ENCODE measurements around the gene SCEL. TPM values are rescaled to one million over a fixed set of nuclear protein-coding genes. Genes with fewer than 3 reads are reported as not detected.

Gene SCEL
- total and polyA plus RNA-seq, 2 experiments from 2014 or later = not detected

DNA sequence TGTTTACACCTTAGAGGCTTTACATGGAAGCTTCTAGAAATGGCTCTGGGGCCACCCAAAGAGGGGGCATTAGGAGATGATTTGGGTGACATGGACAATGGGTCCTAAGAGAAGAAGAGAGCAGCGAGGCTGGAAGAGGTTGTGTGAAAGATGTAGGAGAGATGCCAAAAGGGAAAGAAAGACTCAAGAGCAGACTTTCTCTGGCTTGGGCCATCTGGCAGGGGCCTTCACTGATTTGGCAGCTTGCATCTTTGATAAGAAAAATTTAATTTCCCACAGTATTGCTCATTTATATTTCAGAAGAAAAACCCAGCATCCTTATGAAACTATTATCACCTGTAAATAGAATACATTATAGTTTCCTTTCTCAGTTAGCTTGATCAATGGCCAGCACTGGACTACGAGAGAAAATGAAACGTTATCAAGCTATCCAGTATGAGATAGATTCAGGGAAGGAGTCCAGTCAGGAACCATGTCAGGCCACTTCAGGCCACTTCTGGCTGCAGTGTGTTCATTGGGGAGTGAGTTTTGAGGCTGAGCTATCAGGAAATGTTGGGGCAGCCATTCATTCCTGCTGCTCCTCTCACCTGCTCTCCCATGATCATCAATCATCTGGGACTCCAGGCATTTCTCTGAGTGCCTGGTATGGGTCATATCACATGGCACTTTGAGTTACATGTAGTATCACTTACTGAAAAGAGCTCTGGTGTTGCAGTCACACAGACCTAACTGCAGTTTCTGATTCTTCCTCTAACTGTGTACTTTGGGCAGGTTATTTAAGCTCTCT is 10.3 kb downstream of the SCEL start:
- Histone ChIP-seq H3K79me2 (replicated peaks; ENCODE audit: insufficient read depth) (no peaks in the 10 kb centered on the region), H3K4me3 (no peak overlapping the region), H3K4me2 (no peak overlapping the region), H4K20me1 (replicated peaks; ENCODE audit: insufficient read depth) (no peaks in the 10 kb centered on the region), H3K27me3 (ENCODE audit: insufficient read depth) (no peaks in the 10 kb centered on the region), H3K4me1 (ENCODE audit: insufficient read depth) (no peaks in the 10 kb centered on the region), H2AFZ (no peak overlapping the region), H3K27ac (ENCODE audit: low read depth) (no peak overlapping the region), H3F3A (replicated peaks; ENCODE audit: low read depth) (no peaks in the 10 kb centered on the region), H3K36me3 (ENCODE audit: insufficient read depth) (no peaks in the 10 kb centered on the region), H3K9me2 (ENCODE audit: insufficient read depth) (no peaks in the 10 kb centered on the region)
- Mint-ChIP-seq H3K27me3 (ENCODE audit: insufficient read depth, low read depth, poor library complexity) (no peaks in the 10 kb centered on the region), H3K4me3 (no peak overlapping the region), H3K4me1 (peaks cover 5% of the 10 kb centered on the region), H3K36me3 (ENCODE audit: low read depth) (no peaks in the 10 kb centered on the region), H3K27ac (no peak overlapping the region; the same call in 1 of the 2 replicates), H3K9me3 (no peaks in the 10 kb centered on the region)
- DNase-seq (ENCODE audit: low spot score) = no peak
- ATAC-seq = no peak
- no peak for TF ChIP-seq ZNF114 (CRISPR knock-in tag; IDR thresholded peaks at IDR 0.05)
- no peak for TF ChIP-seq NANOG (IDR thresholded peaks at IDR 0.05; ENCODE audit: borderline replicate concordance)
- no peak for TF ChIP-seq EZH2 (IDR thresholded peaks at IDR 0.05; ENCODE audit: low read depth, unreplicated experiment)
- TF ChIP-seq EZH2phosphoT487 (IDR thresholded peaks at IDR 0.05; ENCODE audit: unreplicated experiment) = no peak
- no peak for TF ChIP-seq ZNF331 (CRISPR knock-in tag; IDR thresholded peaks at IDR 0.05; ENCODE audit: low read depth)
- TF ChIP-seq, protein P1, sequence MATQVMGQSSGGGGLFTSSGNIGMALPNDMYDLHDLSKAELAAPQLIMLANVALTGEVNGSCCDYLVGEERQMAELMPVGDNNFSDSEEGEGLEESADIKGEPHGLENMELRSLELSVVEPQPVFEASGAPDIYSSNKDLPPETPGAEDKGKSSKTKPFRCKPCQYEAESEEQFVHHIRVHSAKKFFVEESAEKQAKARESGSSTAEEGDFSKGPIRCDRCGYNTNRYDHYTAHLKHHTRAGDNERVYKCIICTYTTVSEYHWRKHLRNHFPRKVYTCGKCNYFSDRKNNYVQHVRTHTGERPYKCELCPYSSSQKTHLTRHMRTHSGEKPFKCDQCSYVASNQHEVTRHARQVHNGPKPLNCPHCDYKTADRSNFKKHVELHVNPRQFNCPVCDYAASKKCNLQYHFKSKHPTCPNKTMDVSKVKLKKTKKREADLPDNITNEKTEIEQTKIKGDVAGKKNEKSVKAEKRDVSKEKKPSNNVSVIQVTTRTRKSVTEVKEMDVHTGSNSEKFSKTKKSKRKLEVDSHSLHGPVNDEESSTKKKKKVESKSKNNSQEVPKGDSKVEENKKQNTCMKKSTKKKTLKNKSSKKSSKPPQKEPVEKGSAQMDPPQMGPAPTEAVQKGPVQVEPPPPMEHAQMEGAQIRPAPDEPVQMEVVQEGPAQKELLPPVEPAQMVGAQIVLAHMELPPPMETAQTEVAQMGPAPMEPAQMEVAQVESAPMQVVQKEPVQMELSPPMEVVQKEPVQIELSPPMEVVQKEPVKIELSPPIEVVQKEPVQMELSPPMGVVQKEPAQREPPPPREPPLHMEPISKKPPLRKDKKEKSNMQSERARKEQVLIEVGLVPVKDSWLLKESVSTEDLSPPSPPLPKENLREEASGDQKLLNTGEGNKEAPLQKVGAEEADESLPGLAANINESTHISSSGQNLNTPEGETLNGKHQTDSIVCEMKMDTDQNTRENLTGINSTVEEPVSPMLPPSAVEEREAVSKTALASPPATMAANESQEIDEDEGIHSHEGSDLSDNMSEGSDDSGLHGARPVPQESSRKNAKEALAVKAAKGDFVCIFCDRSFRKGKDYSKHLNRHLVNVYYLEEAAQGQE (IDR thresholded peaks at IDR 0.05; ENCODE audit: unreplicated experiment) = no peak
- TF ChIP-seq, protein P2, sequence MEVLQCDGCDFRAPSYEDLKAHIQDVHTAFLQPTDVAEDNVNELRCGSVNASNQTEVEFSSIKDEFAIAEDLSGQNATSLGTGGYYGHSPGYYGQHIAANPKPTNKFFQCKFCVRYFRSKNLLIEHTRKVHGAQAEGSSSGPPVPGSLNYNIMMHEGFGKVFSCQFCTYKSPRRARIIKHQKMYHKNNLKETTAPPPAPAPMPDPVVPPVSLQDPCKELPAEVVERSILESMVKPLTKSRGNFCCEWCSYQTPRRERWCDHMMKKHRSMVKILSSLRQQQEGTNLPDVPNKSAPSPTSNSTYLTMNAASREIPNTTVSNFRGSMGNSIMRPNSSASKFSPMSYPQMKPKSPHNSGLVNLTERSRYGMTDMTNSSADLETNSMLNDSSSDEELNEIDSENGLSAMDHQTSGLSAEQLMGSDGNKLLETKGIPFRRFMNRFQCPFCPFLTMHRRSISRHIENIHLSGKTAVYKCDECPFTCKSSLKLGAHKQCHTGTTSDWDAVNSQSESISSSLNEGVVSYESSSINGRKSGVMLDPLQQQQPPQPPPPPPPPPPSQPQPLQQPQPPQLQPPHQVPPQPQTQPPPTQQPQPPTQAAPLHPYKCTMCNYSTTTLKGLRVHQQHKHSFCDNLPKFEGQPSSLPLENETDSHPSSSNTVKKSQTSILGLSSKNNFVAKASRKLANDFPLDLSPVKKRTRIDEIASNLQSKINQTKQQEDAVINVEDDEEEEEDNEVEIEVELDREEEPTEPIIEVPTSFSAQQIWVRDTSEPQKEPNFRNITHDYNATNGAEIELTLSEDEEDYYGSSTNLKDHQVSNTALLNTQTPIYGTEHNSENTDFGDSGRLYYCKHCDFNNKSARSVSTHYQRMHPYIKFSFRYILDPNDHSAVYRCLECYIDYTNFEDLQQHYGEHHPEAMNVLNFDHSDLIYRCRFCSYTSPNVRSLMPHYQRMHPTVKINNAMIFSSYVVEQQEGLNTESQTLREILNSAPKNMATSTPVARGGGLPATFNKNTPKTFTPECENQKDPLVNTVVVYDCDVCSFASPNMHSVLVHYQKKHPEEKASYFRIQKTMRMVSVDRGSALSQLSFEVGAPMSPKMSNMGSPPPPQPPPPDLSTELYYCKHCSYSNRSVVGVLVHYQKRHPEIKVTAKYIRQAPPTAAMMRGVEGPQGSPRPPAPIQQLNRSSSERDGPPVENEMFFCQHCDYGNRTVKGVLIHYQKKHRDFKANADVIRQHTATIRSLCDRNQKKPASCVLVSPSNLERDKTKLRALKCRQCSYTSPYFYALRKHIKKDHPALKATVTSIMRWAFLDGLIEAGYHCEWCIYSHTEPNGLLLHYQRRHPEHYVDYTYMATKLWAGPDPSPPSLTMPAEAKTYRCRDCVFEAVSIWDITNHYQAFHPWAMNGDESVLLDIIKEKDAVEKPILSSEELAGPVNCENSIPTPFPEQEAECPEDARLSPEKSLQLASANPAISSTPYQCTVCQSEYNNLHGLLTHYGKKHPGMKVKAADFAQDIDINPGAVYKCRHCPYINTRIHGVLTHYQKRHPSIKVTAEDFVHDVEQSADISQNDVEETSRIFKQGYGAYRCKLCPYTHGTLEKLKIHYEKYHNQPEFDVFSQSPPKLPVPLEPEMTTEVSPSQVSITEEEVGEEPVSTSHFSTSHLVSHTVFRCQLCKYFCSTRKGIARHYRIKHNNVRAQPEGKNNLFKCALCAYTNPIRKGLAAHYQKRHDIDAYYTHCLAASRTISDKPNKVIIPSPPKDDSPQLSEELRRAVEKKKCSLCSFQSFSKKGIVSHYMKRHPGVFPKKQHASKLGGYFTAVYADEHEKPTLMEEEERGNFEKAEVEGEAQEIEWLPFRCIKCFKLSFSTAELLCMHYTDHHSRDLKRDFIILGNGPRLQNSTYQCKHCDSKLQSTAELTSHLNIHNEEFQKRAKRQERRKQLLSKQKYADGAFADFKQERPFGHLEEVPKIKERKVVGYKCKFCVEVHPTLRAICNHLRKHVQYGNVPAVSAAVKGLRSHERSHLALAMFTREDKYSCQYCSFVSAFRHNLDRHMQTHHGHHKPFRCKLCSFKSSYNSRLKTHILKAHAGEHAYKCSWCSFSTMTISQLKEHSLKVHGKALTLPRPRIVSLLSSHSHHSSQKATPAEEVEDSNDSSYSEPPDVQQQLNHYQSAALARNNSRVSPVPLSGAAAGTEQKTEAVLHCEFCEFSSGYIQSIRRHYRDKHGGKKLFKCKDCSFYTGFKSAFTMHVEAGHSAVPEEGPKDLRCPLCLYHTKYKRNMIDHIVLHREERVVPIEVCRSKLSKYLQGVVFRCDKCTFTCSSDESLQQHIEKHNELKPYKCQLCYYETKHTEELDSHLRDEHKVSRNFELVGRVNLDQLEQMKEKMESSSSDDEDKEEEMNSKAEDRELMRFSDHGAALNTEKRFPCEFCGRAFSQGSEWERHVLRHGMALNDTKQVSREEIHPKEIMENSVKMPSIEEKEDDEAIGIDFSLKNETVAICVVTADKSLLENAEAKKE (CRISPR knock-in tag; IDR thresholded peaks at IDR 0.05) = no peak
- TF ChIP-seq, protein P3, sequence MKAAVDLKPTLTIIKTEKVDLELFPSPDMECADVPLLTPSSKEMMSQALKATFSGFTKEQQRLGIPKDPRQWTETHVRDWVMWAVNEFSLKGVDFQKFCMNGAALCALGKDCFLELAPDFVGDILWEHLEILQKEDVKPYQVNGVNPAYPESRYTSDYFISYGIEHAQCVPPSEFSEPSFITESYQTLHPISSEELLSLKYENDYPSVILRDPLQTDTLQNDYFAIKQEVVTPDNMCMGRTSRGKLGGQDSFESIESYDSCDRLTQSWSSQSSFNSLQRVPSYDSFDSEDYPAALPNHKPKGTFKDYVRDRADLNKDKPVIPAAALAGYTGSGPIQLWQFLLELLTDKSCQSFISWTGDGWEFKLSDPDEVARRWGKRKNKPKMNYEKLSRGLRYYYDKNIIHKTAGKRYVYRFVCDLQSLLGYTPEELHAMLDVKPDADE (IDR thresholded peaks at IDR 0.05) = no peak
- TF ChIP-seq CREB1 (CRISPR knock-in tag; IDR thresholded peaks at IDR 0.05; ENCODE audit: low read depth) = no peak
- TF ChIP-seq, protein P4, sequence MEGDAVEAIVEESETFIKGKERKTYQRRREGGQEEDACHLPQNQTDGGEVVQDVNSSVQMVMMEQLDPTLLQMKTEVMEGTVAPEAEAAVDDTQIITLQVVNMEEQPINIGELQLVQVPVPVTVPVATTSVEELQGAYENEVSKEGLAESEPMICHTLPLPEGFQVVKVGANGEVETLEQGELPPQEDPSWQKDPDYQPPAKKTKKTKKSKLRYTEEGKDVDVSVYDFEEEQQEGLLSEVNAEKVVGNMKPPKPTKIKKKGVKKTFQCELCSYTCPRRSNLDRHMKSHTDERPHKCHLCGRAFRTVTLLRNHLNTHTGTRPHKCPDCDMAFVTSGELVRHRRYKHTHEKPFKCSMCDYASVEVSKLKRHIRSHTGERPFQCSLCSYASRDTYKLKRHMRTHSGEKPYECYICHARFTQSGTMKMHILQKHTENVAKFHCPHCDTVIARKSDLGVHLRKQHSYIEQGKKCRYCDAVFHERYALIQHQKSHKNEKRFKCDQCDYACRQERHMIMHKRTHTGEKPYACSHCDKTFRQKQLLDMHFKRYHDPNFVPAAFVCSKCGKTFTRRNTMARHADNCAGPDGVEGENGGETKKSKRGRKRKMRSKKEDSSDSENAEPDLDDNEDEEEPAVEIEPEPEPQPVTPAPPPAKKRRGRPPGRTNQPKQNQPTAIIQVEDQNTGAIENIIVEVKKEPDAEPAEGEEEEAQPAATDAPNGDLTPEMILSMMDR (conservative IDR thresholded peaks at IDR 0.05; ENCODE audit: low read depth in 2 of 2) = no peak
- no peak for TF ChIP-seq POLR2AphosphoS5 (IDR thresholded peaks at IDR 0.05; ENCODE audit: low read depth)
